ENCODE measurements around the gene PFN2. TPM values are rescaled to one million over a fixed set of nuclear protein-coding genes. Genes with fewer than 3 reads are reported as not detected.

Gene PFN2
- 28.6 TPM for total RNA-seq
- long read RNA-seq, transcript PFN2-203 (3 exons, 1,780 nt) = major isoform, 32 of 44 reads
- long read RNA-seq, transcript PFN2-201 (3 exons, 2,261 nt) = minor isoform, 8 of 44 reads
- long read RNA-seq, partial matches to known transcripts = 2 of 44 reads
- long read RNA-seq, other reads (novel, unspliced or antisense) = 1 of 44 reads

GRCh38 chr3:149970716-149971402 is at the start of gene PFN2:
PFN2 (minus strand) TSS chr3:149970895; CDS start chr3:149970856, 39 bp downstream.
- DNase-seq = peak; percentile 83
- Histone ChIP-seq H3K4me1 (peaks cover 16% of the 10 kb centered on the region), H3K36me3 (no peaks in the 10 kb centered on the region), H3K9me3 (no peaks in the 10 kb centered on the region), H3K27ac (peak within 1 kb of the TSS; percentile 64), H3K4me3 (peak within 1 kb of the TSS; percentile 73), H3K27me3 (no peaks in the 10 kb centered on the region)
- no peak for TF ChIP-seq CTCF (IDR thresholded peaks at IDR 0.05)
- intact Hi-C loops (cut with DNase I) = no loop called here
- peak; percentile 86 for ATAC-seq

GRCh38 chr3:150015901-150016300 is 45.2 kb upstream of the PFN2 start:
- no peak overlapping the region for H3K4me3 ChIP-seq
- intact Hi-C loops (cut with DNase I) = no loop called here
- no peak overlapping the region for H3K27ac ChIP-seq
- no peaks in the 10 kb centered on the region for H3K4me1 ChIP-seq
- no peaks in the 10 kb centered on the region for H3K27me3 ChIP-seq
- TF ChIP-seq CTCF (IDR thresholded peaks at IDR 0.05) = no peak
- H3K9me3 ChIP-seq = no peaks in the 10 kb centered on the region
- DNase-seq (no peak), ATAC-seq (no peak)
- no peaks in the 10 kb centered on the region for H3K36me3 ChIP-seq

GRCh38 chr3:150014782-150015181 is 44.1 kb upstream of the PFN2 start:
- DNase-seq (no peak), ATAC-seq (no peak)
- no peaks in the 10 kb centered on the region for H3K36me3 ChIP-seq
- no peaks in the 10 kb centered on the region for H3K4me1 ChIP-seq
- no peaks in the 10 kb centered on the region for H3K27me3 ChIP-seq
- TF ChIP-seq CTCF (IDR thresholded peaks at IDR 0.05) = no peak
- intact Hi-C loops (cut with DNase I) = no loop called here
- no peaks in the 10 kb centered on the region for H3K9me3 ChIP-seq
- H3K27ac ChIP-seq = no peak overlapping the region
- H3K4me3 ChIP-seq = no peak overlapping the region

- ATAC-seq (no peak), DNase-seq (no peak)
- H3K27me3 ChIP-seq = no peaks in the 10 kb centered on the region
- TF ChIP-seq CTCF (IDR thresholded peaks at IDR 0.05) = no peak
- intact Hi-C loops (cut with DNase I) = no loop called here
- H3K4me1 ChIP-seq = no peaks in the 10 kb centered on the region
- H3K36me3 ChIP-seq = no peaks in the 10 kb centered on the region
- no peak overlapping the region for H3K27ac ChIP-seq
- no peak overlapping the region for H3K4me3 ChIP-seq
- H3K9me3 ChIP-seq = no peaks in the 10 kb centered on the region
Measured at GRCh38 chr3:150013801-150014200, 43.1 kb upstream of the PFN2 start.

GRCh38 chr3:150006794-150007193 is 36.1 kb upstream of the PFN2 start:
- Histone ChIP-seq H3K27me3 (no peaks in the 10 kb centered on the region), H3K4me3 (no peak overlapping the region), H3K9me3 (no peaks in the 10 kb centered on the region), H3K27ac (no peak overlapping the region), H3K36me3 (no peaks in the 10 kb centered on the region), H3K4me1 (no peaks in the 10 kb centered on the region)
- intact Hi-C loops (cut with DNase I) = no loop called here
- TF ChIP-seq CTCF (IDR thresholded peaks at IDR 0.05) = no peak
- no peak for ATAC-seq
- DNase-seq = no peak

Data from upper lobe of right lung (tissue), 1 donor.